K562 (cell line): Measurements from ENCODE around the gene ISY1.

ENCODE experiments used
- ESRRA ChIP-seq: fragments of 450-650 bp; IDR thresholded peaks from 2 replicates; pipeline ENCODE4 v1.6.1; 2014; ENCODE audit warnings: low read depth, mild to moderate bottlenecking, moderate library complexity, borderline replicate concordance
- FOSL1 ChIP-seq: fragments of 200-800 bp; sonication (Bioruptor generic); conservative IDR thresholded peaks from 2 replicates; pipeline ENCODE4 v1.6.1; 2016; ENCODE audit warnings: missing genetic modification characterization, missing compliant biosample characterization
- GABPA ChIP-seq: fragments of 200-800 bp; sonication (Bioruptor generic); conservative IDR thresholded peaks from 2 replicates; pipeline ENCODE4 v1.6.1; 2016; ENCODE audit warnings: low read depth, missing genetic modification characterization, missing compliant biosample characterization
- MAX ChIP-seq: sonication (generic); formaldehyde crosslinking; IDR thresholded peaks from 2 replicates; pipeline ENCODE4 v1.9.0; 2022; ENCODE audit warnings: mild to moderate bottlenecking, missing genetic modification reagents
- POLR2A ChIP-seq: fragments of 450-650 bp; conservative IDR thresholded peaks from 2 replicates; pipeline ENCODE4 v1.6.1; 2016
- PTBP1 ChIP-seq: fragments of 200-400 bp; formaldehyde crosslinking; IDR thresholded peaks from 2 replicates; pipeline ENCODE4 v1.6.1; 2017; ENCODE audit warnings: low read depth, low read length
- SNRNP70 ChIP-seq: fragments of 200-400 bp; formaldehyde crosslinking; optimal IDR thresholded peaks from 2 replicates; pipeline ENCODE3; 2017; ENCODE audit warnings: low read depth, low read length
- ZKSCAN1 ChIP-seq: fragments of 150-350 bp; IDR thresholded peaks from 2 replicates; pipeline ENCODE4 v1.6.1; 2016; ENCODE audit warnings: low read depth, low read length

- TF ChIP-seq ZKSCAN1 (no peak), PTBP1 (no peak), MAX (CRISPR knock-in tag) (no peak), SNRNP70 (no peak), POLR2A (no peak), FOSL1 (tag) (no peak), GABPA (tag) (no peak), ESRRA (no peak)
Measured at GRCh38 chr3:129116482-129116946, 44.3 kb downstream of the ISY1 start.
